Neural progenitor cell (in vitro differentiated cells): ENCODE results near the gene MYCL. TPM values are rescaled to one million over a fixed set of nuclear protein-coding genes. Genes with fewer than 3 reads are reported as not detected.

Experiments used
- DNase-seq: peaks from one replicate; pipeline ENCODE4 v3.0.0-alpha.2; 2016; ENCODE audit warnings: low spot score
- H2AFZ ChIP-seq: fragments of 200-600 bp; sonication (generic); replicated peaks from 2 replicates; pipeline ENCODE4 v1.6.1; 2016; ENCODE audit warnings: antibody characterized with exemption
- H3F3A ChIP-seq: fragments of 200-600 bp; sonication (generic); 2 replicates; pipeline ENCODE4 v1.6.1; 2016; ENCODE audit warnings: antibody characterized with exemption, low read depth
- H3K27ac ChIP-seq: fragments of 200-600 bp; sonication (generic); 2 replicates; pipeline ENCODE4 v1.5.1; 2016; ENCODE audit warnings: mild to moderate bottlenecking
- H3K27me3 ChIP-seq: fragments of 200-600 bp; sonication (generic); 2 replicates; pipeline ENCODE4 v1.6.1; 2016; ENCODE audit warnings: mild to moderate bottlenecking, moderate library complexity
- H3K36me3 ChIP-seq: fragments of 200-600 bp; sonication (generic); 2 replicates; pipeline ENCODE4 v1.5.1; 2016
- H3K4me1 ChIP-seq: fragments of 200-600 bp; sonication (generic); 2 replicates; pipeline ENCODE4 v1.6.1; 2016; ENCODE audit warnings: mixed run types
- H3K4me2 ChIP-seq: fragments of 200-600 bp; sonication (generic); 2 replicates; pipeline ENCODE4 v1.6.1; 2016
- H3K4me3 ChIP-seq: fragments of 200-600 bp; sonication (generic); 2 replicates; pipeline ENCODE4 v1.5.1; 2016
- H3K79me2 ChIP-seq: fragments of 200-600 bp; sonication (generic); 2 replicates; pipeline ENCODE4 v1.6.1; 2016; ENCODE audit warnings: low read depth
- H3K9ac ChIP-seq: fragments of 200-600 bp; sonication (generic); 2 replicates; pipeline ENCODE4 v1.6.1; 2016
- H3K9me3 ChIP-seq: fragments of 200-600 bp; sonication (generic); 2 replicates; pipeline ENCODE4 v1.5.1; 2016; ENCODE audit warnings: low read depth
- H4K20me1 ChIP-seq: fragments of 200-600 bp; sonication (generic); 2 replicates; pipeline ENCODE4 v1.6.1; 2016; ENCODE audit warnings: low read depth
- H3K27ac Mint-ChIP-seq: 3 replicates; pipeline ENCODE4 v1.8.0; 2021; ENCODE audit warnings: mixed read lengths
- H3K27me3 Mint-ChIP-seq: 2 replicates; pipeline ENCODE4 v1.8.0; 2022; ENCODE audit warnings: low read depth, mild to moderate bottlenecking, inconsistent platforms, moderate library complexity, mixed read lengths; ENCODE audit not compliant: insufficient read depth
- H3K36me3 Mint-ChIP-seq: 3 replicates; pipeline ENCODE4 v1.8.0; 2021; ENCODE audit warnings: mixed read lengths
- H3K4me1 Mint-ChIP-seq: 3 replicates; pipeline ENCODE4 v1.8.0; 2021; ENCODE audit warnings: mixed read lengths
- H3K4me3 Mint-ChIP-seq: 3 replicates; pipeline ENCODE4 v1.8.0; 2021; ENCODE audit warnings: mild to moderate bottlenecking, moderate library complexity, mixed read lengths
- H3K9me3 Mint-ChIP-seq: 3 replicates; pipeline ENCODE4 v1.8.0; 2020; ENCODE audit warnings: mixed read lengths
- CTCF ChIP-seq: fragments of 200-600 bp; sonication (generic); IDR thresholded peaks from 2 replicates; pipeline ENCODE4 v1.5.1; 2017; ENCODE audit warnings: antibody characterized with exemption, mild to moderate bottlenecking
- EZH2 ChIP-seq: fragments of 200-600 bp; sonication (generic); IDR thresholded peaks from 2 replicates; pipeline ENCODE4 v1.6.1; 2017; ENCODE audit warnings: antibody characterized with exemption, mild to moderate bottlenecking, moderate library complexity
- EZH2phosphoT487 ChIP-seq: fragments of 200-600 bp; sonication (generic); IDR thresholded peaks from 2 replicates; pipeline ENCODE4 v1.6.1; 2017; ENCODE audit warnings: antibody characterized with exemption
- total RNA-seq: library from RNA; depleted of rRNA; stranded (reverse); fragments of >200 nt; gene quantifications from 2 replicates; pipeline ENCODE4 v1.2.3, GENCODE V29; 2015; ENCODE audit warnings: low replicate concordance

MYCL gene
- total RNA-seq, 1 donor from 2014 or later = 21.8 TPM

GRCh38 chr1:39898648-39899603, 2.8 kb downstream of the MYCL start:
- peaks cover 11% of the 10 kb centered on the region for H3K27me3 Mint-ChIP-seq
- no peak overlapping the region for H2AFZ ChIP-seq
- H3K27me3 ChIP-seq = peaks cover 32% of the 10 kb centered on the region
- peak overlapping the region; percentile 82 for H3K4me3 ChIP-seq
- no peak overlapping the region for H3K9ac ChIP-seq
- H3K27ac ChIP-seq = peak overlapping the region; percentile 84
- H3K4me1 ChIP-seq = peaks cover 63% of the 10 kb centered on the region
- H3K36me3 ChIP-seq = no peaks in the 10 kb centered on the region
- H3K9me3 ChIP-seq = no peaks in the 10 kb centered on the region
- peak overlapping the region; percentile 97 for H3K4me2 ChIP-seq
- peak; percentile 94 for DNase-seq
- peaks cover 60% of the 10 kb centered on the region for H3F3A ChIP-seq
- peaks cover 65% of the 10 kb centered on the region for H3K4me1 Mint-ChIP-seq
- peaks cover 11% of the 10 kb centered on the region for H3K36me3 Mint-ChIP-seq
- peak overlapping the region; percentile 96 for H3K27ac Mint-ChIP-seq
- no peak for TF ChIP-seq EZH2phosphoT487
- no peak for TF ChIP-seq EZH2
- no peak for TF ChIP-seq CTCF
- no peaks in the 10 kb centered on the region for H3K9me3 Mint-ChIP-seq
- peaks cover 31% of the 10 kb centered on the region for H4K20me1 ChIP-seq
- H3K4me3 Mint-ChIP-seq = peak overlapping the region; percentile 98
- peaks cover 30% of the 10 kb centered on the region for H3K79me2 ChIP-seq

GRCh38 chr1:39898191-39898590, 3.5 kb downstream of the MYCL start:
- Mint-ChIP-seq H3K9me3 (no peaks in the 10 kb centered on the region), H3K27me3 (peaks cover 9% of the 10 kb centered on the region), H3K27ac (peak overlapping the region; percentile 96), H3K4me1 (peaks cover 72% of the 10 kb centered on the region), H3K4me3 (peak overlapping the region; percentile 98), H3K36me3 (peaks cover 13% of the 10 kb centered on the region)
- Histone ChIP-seq H3K27me3 (peaks cover 24% of the 10 kb centered on the region), H3K36me3 (no peaks in the 10 kb centered on the region), H3K9me3 (no peaks in the 10 kb centered on the region), H3K4me1 (peaks cover 70% of the 10 kb centered on the region), H3K9ac (no peak overlapping the region), H4K20me1 (peaks cover 31% of the 10 kb centered on the region), H3F3A (peaks cover 67% of the 10 kb centered on the region), H3K27ac (peak overlapping the region; percentile 84), H2AFZ (no peak overlapping the region), H3K4me3 (peak overlapping the region; percentile 47), H3K79me2 (peaks cover 30% of the 10 kb centered on the region), H3K4me2 (peak overlapping the region; percentile 97)
- peak; percentile 83 for DNase-seq
- TF ChIP-seq EZH2phosphoT487 (peak; percentile 53), CTCF (no peak)

- peak overlapping the region; percentile 97 for H3K4me2 ChIP-seq
Observed at GRCh38 chr1:39896909-39897685, 4.6 kb downstream of the MYCL start.

More at GRCh38 chr1:39896909-39897685, 4.6 kb downstream of the MYCL start:
- DNase-seq = peak; percentile 49
- Histone ChIP-seq H3K9me3 (no peaks in the 10 kb centered on the region), H3K4me1 (peaks cover 79% of the 10 kb centered on the region), H2AFZ (no peak overlapping the region), H4K20me1 (peaks cover 31% of the 10 kb centered on the region), H3K4me3 (no peak overlapping the region), H3K9ac (no peak overlapping the region), H3K27ac (no peak overlapping the region), H3F3A (peaks cover 67% of the 10 kb centered on the region), H3K79me2 (peaks cover 30% of the 10 kb centered on the region), H3K36me3 (no peaks in the 10 kb centered on the region), H3K27me3 (peaks cover 13% of the 10 kb centered on the region)
- Mint-ChIP-seq H3K27me3 (peaks cover 9% of the 10 kb centered on the region), H3K27ac (peak overlapping the region; percentile 96), H3K4me1 (peaks cover 79% of the 10 kb centered on the region), H3K9me3 (no peaks in the 10 kb centered on the region), H3K4me3 (peak overlapping the region; percentile 98), H3K36me3 (peaks cover 13% of the 10 kb centered on the region)
- TF ChIP-seq CTCF = no peak
- no peak for TF ChIP-seq EZH2
- TF ChIP-seq EZH2phosphoT487 = no peak
